ENCODE measurements around the gene SMCHD1. TPM values are rescaled to one million over a fixed set of nuclear protein-coding genes. Genes with fewer than 3 reads are reported as not detected.

Gene SMCHD1
- total RNA-seq, 6 experiments from 2014 or later = 19.4 to 30.4 (median 26.4) TPM

DNA sequence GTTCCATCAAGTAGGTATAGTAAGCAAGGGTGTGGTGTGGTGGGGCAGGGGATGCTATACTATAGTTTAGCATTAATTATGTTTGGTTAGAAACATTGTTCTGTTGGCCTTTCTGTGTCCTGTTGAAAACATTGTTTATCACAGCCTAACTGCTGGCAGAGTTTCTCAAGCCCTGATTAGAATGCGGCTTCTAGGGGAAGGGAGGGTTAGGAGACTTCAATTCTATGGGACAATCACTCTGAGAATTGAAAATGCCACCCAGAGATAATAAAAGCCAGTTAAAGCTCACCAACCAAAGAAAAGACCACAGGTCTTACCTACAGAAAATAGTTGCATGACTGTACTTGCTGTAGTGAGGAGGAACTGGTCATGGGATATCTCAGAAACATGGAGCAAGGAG, 19.9 kb upstream of the SMCHD1 start:
- TF ChIP-seq, protein P1, sequence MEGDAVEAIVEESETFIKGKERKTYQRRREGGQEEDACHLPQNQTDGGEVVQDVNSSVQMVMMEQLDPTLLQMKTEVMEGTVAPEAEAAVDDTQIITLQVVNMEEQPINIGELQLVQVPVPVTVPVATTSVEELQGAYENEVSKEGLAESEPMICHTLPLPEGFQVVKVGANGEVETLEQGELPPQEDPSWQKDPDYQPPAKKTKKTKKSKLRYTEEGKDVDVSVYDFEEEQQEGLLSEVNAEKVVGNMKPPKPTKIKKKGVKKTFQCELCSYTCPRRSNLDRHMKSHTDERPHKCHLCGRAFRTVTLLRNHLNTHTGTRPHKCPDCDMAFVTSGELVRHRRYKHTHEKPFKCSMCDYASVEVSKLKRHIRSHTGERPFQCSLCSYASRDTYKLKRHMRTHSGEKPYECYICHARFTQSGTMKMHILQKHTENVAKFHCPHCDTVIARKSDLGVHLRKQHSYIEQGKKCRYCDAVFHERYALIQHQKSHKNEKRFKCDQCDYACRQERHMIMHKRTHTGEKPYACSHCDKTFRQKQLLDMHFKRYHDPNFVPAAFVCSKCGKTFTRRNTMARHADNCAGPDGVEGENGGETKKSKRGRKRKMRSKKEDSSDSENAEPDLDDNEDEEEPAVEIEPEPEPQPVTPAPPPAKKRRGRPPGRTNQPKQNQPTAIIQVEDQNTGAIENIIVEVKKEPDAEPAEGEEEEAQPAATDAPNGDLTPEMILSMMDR (IDR thresholded peaks at IDR 0.05) = no peak
- H3K27ac Mint-ChIP-seq = no peak overlapping the region
- no peak overlapping the region for H3K4me3 Mint-ChIP-seq
- H3K4me1 Mint-ChIP-seq (ENCODE audit: low read depth) = peaks cover 35% of the 10 kb centered on the region
- DNase-seq = no peak
- no peaks in the 10 kb centered on the region for H3K36me3 Mint-ChIP-seq (ENCODE audit: low read depth)
- no peaks in the 10 kb centered on the region for H3K9me3 Mint-ChIP-seq
- peaks cover 25% of the 10 kb centered on the region for H3K27me3 Mint-ChIP-seq (ENCODE audit: insufficient read depth)

DNA sequence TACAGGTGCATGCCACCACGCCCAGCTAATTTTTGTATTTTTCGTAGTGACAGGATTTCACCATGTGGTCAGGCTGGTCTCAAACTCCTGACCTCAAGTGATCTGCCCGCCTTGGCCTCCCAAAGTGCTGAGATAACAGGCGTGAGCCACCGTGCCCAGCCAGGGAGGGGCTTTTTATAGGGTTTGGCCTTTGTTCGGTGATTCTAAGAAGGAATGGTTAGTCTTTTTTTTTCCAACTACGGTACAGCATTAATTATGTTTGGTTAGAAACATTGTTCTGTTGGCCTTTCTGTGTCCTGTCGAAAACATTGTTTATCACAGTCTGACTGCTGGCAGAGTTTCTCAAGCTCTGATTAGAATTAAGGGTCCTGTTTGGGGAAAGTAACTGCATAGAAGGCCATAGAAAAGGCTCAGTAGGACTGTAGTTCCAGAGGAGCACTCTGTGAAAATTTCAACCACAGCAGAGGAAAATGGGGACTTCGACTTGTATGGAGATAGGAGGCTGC, 19.3 kb upstream of the SMCHD1 start:
- Mint-ChIP-seq H3K27me3 (ENCODE audit: insufficient read depth) (peaks cover 22% of the 10 kb centered on the region), H3K9me3 (no peaks in the 10 kb centered on the region), H3K4me3 (no peak overlapping the region), H3K36me3 (ENCODE audit: low read depth) (no peaks in the 10 kb centered on the region), H3K4me1 (ENCODE audit: low read depth) (peaks cover 35% of the 10 kb centered on the region), H3K27ac (no peak overlapping the region)
- TF ChIP-seq, protein P1 (IDR thresholded peaks at IDR 0.05) = no peak
- DNase-seq = no peak

GRCh38 chr18:2641638-2642037, 13.9 kb upstream of the SMCHD1 start:
- no peaks in the 10 kb centered on the region for H3K9me3 Mint-ChIP-seq
- no peak for DNase-seq
- H3K36me3 Mint-ChIP-seq (ENCODE audit: low read depth) = no peaks in the 10 kb centered on the region
- no peak overlapping the region for H3K27ac Mint-ChIP-seq
- TF ChIP-seq, protein P1 (IDR thresholded peaks at IDR 0.05) = no peak
- H3K27me3 Mint-ChIP-seq (ENCODE audit: insufficient read depth) = peaks cover 5% of the 10 kb centered on the region; the same call in 1 of the 2 replicates
- peaks cover 35% of the 10 kb centered on the region for H3K4me1 Mint-ChIP-seq (ENCODE audit: low read depth)
- peak overlapping the region; percentile 35; the same call in 1 of the 2 replicates for H3K4me3 Mint-ChIP-seq

GRCh38 chr18:2642771-2643170, 12.8 kb upstream of the SMCHD1 start:
- peaks cover 5% of the 10 kb centered on the region; the same call in 1 of the 2 replicates for H3K27me3 Mint-ChIP-seq (ENCODE audit: insufficient read depth)
- peaks cover 24% of the 10 kb centered on the region for H3K4me1 Mint-ChIP-seq (ENCODE audit: low read depth)
- H3K36me3 Mint-ChIP-seq (ENCODE audit: low read depth) = no peaks in the 10 kb centered on the region
- TF ChIP-seq, protein P1 (IDR thresholded peaks at IDR 0.05) = no peak
- H3K9me3 Mint-ChIP-seq = no peaks in the 10 kb centered on the region
- H3K27ac Mint-ChIP-seq = no peak overlapping the region
- no peak overlapping the region for H3K4me3 Mint-ChIP-seq
- DNase-seq = no peak

DNA sequence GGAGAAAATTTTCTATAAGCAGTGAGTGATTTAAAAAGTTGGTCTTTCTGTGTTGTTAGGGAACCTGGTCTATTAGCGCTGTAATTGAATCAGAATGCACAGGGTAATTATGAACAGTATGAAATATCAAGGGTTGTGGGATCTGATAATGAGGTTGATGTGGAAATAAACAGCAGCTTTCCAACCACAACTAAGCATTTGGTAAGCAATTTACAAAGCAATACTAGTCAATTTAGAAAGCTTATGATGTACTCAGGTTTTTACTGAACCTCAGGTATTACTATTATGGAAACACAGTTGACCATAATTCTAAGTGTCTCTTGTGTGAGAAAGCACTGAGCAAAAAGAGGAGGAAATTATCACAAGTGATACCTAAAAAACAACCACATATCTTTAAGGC, 11.0 kb upstream of the SMCHD1 start:
- DNase-seq = no peak
- Mint-ChIP-seq H3K4me3 (no peak overlapping the region), H3K36me3 (ENCODE audit: low read depth) (no peaks in the 10 kb centered on the region), H3K27ac (no peak overlapping the region), H3K9me3 (no peaks in the 10 kb centered on the region), H3K4me1 (ENCODE audit: low read depth) (peaks cover 10% of the 10 kb centered on the region), H3K27me3 (ENCODE audit: insufficient read depth) (peaks cover 2% of the 10 kb centered on the region; the same call in 1 of the 2 replicates)
- TF ChIP-seq, protein P1 (IDR thresholded peaks at IDR 0.05) = no peak

DNA sequence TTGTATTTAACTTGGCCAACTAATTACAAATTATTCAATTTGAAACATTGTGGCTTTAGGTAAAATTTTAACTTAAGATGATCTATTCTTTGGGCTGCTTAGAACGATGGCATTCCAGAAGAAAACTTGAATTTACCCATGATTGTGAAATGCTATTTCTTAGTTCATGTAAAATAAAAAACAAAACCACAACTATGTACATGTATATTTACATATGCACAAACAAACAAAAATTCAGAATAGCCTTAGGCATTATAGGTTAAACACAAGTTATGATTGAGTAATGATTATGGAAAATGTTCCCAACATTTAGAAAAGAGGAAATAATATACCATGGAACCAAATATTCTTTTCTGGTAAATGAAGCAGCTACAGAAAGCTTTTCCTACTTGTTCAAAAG, 3.5 kb upstream of the SMCHD1 start:
- TF ChIP-seq, protein P1 (IDR thresholded peaks at IDR 0.05) = no peak
- H3K4me1 Mint-ChIP-seq (ENCODE audit: low read depth) = peaks cover 13% of the 10 kb centered on the region
- H3K27ac Mint-ChIP-seq = no peak overlapping the region
- H3K4me3 Mint-ChIP-seq = no peak overlapping the region
- H3K9me3 Mint-ChIP-seq = no peaks in the 10 kb centered on the region
- no peaks in the 10 kb centered on the region for H3K36me3 Mint-ChIP-seq (ENCODE audit: low read depth)
- DNase-seq = no peak
- peaks cover 4% of the 10 kb centered on the region for H3K27me3 Mint-ChIP-seq (ENCODE audit: insufficient read depth)

Measured in HFFc6 (cell line).